ENCODE data around the gene KRT3.

Gene KRT3

DNA sequence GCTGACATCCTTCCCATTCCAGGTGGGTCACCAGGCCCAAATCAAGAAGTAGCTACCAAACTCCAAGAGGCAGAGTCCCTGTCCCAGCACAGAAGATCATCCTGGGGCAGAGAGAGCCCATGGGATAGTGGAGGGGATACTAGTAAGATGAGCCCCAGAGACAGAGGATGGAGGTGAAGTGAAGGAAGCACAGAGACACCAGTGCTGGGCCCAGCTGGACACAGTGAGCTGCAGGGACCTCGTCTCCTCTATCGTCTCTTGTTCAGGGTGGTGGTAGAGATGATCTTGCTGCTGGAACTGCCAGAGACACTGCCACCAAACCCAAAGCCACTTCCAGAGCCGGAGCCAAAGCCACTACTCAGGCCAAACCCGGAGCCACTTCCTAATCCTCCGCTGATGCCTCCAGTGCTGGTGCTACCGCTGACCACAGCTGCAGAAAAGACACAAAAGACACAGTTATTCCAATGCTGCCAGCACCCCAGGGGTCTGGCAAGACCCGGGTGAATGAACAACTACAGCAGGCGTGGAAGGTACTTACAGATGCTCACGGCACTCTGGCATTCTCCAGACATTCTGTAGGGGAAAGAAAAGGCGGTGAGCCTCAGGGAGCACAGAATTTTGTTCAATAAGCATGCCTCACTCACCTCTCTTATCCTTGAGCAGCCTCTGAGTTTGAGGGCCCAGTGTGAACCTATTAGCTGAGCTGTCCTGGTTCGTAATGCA lies 11.1 kb upstream of the KRT3 start:
- no peak for TF ChIP-seq RARB (CRISPR knock-in tag; IDR thresholded peaks at IDR 0.05)
- TF ChIP-seq POU6F1 (CRISPR knock-in tag; IDR thresholded peaks at IDR 0.05; ENCODE audit: borderline replicate concordance, low read depth), result no peak
- TF ChIP-seq, protein P1, sequence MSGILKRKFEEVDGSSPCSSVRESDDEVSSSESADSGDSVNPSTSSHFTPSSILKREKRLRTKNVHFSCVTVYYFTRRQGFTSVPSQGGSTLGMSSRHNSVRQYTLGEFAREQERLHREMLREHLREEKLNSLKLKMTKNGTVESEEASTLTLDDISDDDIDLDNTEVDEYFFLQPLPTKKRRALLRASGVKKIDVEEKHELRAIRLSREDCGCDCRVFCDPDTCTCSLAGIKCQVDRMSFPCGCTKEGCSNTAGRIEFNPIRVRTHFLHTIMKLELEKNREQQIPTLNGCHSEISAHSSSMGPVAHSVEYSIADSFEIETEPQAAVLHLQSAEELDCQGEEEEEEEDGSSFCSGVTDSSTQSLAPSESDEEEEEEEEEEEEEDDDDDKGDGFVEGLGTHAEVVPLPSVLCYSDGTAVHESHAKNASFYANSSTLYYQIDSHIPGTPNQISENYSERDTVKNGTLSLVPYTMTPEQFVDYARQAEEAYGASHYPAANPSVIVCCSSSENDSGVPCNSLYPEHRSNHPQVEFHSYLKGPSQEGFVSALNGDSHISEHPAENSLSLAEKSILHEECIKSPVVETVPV (CRISPR knock-in tag; IDR thresholded peaks at IDR 0.05), result no peak
- TF ChIP-seq TSHZ2 (CRISPR knock-in tag; IDR thresholded peaks at IDR 0.05), result no peak
- no peak for TF ChIP-seq ISL1 (CRISPR knock-in tag; IDR thresholded peaks at IDR 0.05)
- TF ChIP-seq ZNF565 (CRISPR knock-in tag; conservative IDR thresholded peaks at IDR 0.05; ENCODE audit: low read depth), result no peak
- no peak for TF ChIP-seq BACH2 (CRISPR knock-in tag; IDR thresholded peaks at IDR 0.05; ENCODE audit: borderline replicate concordance)
- TF ChIP-seq TCF4 (CRISPR knock-in tag; IDR thresholded peaks at IDR 0.05; ENCODE audit: borderline replicate concordance), result no peak
- no peak for TF ChIP-seq ZNF70 (CRISPR knock-in tag; IDR thresholded peaks at IDR 0.05)
- TF ChIP-seq CREB5 (CRISPR knock-in tag; IDR thresholded peaks at IDR 0.05; ENCODE audit: low read depth), result no peak
- TF ChIP-seq, protein P2, sequence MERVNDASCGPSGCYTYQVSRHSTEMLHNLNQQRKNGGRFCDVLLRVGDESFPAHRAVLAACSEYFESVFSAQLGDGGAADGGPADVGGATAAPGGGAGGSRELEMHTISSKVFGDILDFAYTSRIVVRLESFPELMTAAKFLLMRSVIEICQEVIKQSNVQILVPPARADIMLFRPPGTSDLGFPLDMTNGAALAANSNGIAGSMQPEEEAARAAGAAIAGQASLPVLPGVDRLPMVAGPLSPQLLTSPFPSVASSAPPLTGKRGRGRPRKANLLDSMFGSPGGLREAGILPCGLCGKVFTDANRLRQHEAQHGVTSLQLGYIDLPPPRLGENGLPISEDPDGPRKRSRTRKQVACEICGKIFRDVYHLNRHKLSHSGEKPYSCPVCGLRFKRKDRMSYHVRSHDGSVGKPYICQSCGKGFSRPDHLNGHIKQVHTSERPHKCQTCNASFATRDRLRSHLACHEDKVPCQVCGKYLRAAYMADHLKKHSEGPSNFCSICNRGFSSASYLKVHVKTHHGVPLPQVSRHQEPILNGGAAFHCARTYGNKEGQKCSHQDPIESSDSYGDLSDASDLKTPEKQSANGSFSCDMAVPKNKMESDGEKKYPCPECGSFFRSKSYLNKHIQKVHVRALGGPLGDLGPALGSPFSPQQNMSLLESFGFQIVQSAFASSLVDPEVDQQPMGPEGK (CRISPR knock-in tag; IDR thresholded peaks at IDR 0.05; ENCODE audit: borderline replicate concordance), result no peak
- ATAC-seq, result no peak

- no peak for ATAC-seq
- TF ChIP-seq ESRRG (CRISPR knock-in tag; IDR thresholded peaks at IDR 0.05) (no peak), CSDC2 (CRISPR knock-in tag; IDR thresholded peaks at IDR 0.05) (no peak), SNAI2 (CRISPR knock-in tag; IDR thresholded peaks at IDR 0.05) (no peak), ZFP3 (CRISPR knock-in tag; IDR thresholded peaks at IDR 0.05) (no peak), PPARA (CRISPR knock-in tag; IDR thresholded peaks at IDR 0.05; ENCODE audit: borderline replicate concordance) (no peak), TCF4 (CRISPR knock-in tag; IDR thresholded peaks at IDR 0.05; ENCODE audit: borderline replicate concordance) (no peak), ZFP30 (CRISPR knock-in tag; IDR thresholded peaks at IDR 0.05) (no peak), BACH2 (CRISPR knock-in tag; IDR thresholded peaks at IDR 0.05; ENCODE audit: borderline replicate concordance) (no peak), TSHZ2 (CRISPR knock-in tag; IDR thresholded peaks at IDR 0.05) (no peak), TOX (CRISPR knock-in tag; IDR thresholded peaks at IDR 0.05; ENCODE audit: borderline replicate concordance) (no peak), ZNF8 (CRISPR knock-in tag; IDR thresholded peaks at IDR 0.05) (no peak), CREB5 (CRISPR knock-in tag; IDR thresholded peaks at IDR 0.05; ENCODE audit: low read depth) (no peak), ZNF565 (CRISPR knock-in tag; conservative IDR thresholded peaks at IDR 0.05; ENCODE audit: low read depth) (no peak), OSR1 (CRISPR knock-in tag; IDR thresholded peaks at IDR 0.05) (no peak), GLIS3 (CRISPR knock-in tag; IDR thresholded peaks at IDR 0.05) (no peak), ISL1 (CRISPR knock-in tag; IDR thresholded peaks at IDR 0.05) (no peak)
- TF ChIP-seq, protein P1 (CRISPR knock-in tag; IDR thresholded peaks at IDR 0.05), result no peak
Observed at GRCh38 chr12:52806169-52806811, 10.4 kb upstream of the KRT3 start.

Data from SK-N-SH treated with all-trans-retinoic acid at 6 μM for 48 hours (cell line).